Hematopoietic multipotent progenitor cell treated with erythropoietin and hydrocortisone succinate and interleukin-3 and kit ligand, for 17 days (in vitro differentiated cells): ENCODE measurements around the gene ACCSL.

Experiments used
- DNase-seq: peaks from one replicate; pipeline ENCODE4 v3.0.0-alpha.2; 2015; ENCODE audit warnings: low spot score

The ACCSL gene

GRCh38 chr11:44065161-44065661 lies 17.4 kb downstream of the ACCSL start:
- DNase-seq: no peak

DNA sequence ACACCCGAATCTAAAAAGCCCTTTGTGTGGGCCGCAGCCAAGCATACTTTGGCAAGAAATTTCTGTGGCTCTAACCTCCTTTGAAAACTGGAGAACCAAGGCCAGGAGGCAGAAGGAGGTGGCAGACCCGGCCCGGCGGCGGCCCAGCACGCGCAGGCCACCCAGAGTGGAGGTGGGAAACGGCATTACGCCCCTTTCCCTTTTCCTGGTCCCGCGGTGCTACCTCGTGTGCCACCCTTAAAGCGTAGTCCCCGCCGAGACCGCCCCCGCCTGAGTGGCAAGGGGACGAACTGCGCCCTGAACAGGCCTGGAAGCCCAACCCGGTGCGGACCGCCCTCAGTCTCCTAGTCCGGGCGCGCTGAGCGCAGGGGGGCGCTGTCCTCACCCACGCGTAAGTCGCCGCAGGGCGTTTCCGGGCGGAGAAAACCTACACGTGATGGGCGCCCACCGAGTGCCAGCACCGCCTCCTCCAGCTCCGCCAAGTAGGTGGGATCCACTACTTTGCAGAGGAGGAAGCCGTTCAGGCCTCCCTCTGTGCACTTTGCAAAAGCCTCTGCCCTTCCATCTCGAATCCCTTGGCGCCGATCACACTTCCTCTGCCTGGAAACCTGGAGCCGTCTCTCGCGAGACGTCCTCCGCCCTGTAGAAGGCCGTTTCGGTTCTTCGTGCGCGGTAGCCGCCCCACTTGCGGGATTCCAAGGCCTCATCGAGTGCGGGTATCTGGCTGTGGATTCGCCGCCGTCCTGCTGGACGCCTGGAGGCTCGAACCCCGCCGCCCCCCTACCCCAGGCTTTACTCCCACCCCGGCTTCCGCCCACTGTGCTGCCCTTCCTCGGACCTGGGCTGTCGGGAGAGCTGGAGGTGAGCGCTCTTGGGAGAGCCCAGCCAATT lies 18.3 kb downstream of the ACCSL start, which contains the start of gene ACCS:
Gene ACCS, plus strand, starts transcription at position 430 of the 891 bp plus-strand sequence. CDS start 1,358 bp downstream, outside the sequence.
- DNase-seq: peak; percentile 86

DNA sequence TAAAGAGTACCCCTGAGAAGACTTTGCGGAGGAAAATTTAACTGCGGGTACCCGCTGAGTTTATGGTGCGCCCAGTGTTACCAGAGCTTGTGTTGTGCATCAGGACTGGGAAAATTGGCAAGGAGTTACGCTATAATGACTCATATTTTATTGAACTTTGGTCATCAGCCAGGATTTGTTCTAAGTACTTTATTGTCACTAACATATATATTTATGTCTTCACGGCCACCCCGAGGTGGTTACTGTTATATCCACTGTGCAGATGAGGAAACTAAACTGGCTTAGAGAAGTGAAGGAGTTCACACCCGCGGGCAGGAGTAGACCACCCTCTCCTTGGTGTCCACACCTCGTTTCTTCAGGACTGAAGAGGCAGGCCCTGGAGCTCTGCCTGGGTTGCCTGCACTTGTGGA lies 19.0 kb downstream of the ACCSL start:
- peak; percentile 76 for DNase-seq

DNA sequence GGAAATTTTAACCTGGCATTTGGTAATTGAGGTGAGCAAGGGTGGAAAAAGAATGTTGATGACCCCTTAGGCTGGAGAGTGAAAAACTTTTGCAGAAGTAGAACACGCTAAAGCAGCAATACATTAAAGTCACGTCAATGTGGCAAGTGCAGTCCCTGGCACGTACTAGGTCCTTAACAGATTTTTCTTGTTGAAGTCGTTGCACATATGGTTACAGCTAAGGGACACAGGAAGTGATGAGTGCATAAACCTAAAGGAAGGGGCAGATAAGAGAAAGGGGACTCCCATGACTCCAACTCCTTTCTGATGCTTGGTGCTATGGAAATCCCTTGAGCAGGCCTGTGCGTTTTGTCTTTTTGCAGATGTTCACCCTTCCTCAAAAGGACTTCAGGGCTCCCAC lies 19.5 kb downstream of the ACCSL start:
- peak; percentile 7 for DNase-seq

- no peak for DNase-seq
These were observed 20.4 kb downstream of the ACCSL start for GRCh38 chr11:44068180-44068579.

DNA sequence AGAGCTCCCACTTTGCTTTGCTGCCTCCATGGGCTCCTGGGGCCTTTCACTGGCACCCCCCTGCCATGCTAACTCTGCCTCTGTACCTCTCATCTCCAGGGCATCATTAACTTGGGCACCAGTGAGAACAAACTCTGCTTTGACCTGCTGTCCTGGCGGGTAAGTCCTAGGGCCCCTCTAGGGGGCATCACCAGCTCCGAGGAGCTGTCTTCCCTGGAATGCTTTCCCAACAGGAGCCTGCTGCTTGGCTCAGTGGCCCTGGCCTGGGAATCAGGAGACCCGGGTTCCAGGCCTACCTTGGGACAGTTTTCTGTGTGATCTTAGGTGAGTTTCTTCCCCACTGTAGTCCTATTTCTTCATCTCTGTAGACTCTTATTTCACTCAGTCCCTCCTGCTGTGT lies 23.4 kb downstream of the ACCSL start:
- DNase-seq: no peak

GRCh38 chr11:44072757-44073658 lies 25.2 kb downstream of the ACCSL start:
- DNase-seq: no peak

DNA sequence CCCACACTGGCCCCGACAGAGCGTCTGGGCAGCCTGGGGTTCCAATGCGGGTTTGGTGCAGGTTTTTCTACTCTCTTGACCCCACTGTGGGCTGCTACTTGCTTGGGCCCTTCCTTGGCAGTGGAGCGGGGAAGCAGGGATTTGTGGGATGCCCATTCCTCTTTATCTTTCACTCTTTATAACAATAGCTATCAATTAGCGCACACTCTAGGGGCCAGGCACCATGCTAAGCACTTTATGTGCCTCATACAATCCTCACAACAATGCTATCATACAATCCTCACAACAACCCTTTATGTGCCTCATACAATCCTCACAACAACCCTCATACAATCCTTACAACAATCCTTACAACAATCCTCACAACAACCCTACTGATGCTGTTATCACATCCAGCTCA lies 31.0 kb downstream of the ACCSL start:
- DNase-seq: no peak

- DNase-seq: no peak
These were observed 31.6 kb downstream of the ACCSL start for GRCh38 chr11:44079376-44079775.

DNA sequence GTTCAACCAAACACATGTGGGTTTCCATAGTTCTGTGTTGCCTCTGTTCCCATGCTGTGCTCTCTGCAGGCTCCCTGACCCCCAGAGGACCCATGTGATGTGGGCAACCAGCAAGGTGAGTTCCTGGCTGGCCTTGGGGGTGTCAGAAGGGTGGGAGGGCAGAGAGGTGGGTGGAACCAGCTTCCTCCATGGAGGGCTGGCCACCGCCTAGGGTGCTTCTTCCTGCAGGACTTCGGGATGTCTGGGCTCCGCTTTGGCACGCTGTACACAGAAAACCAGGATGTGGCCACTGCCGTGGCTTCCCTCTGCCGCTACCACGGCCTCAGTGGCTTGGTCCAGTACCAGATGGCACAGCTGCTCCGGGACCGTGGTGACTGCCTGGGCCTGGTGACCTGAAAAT lies 33.2 kb downstream of the ACCSL start:
- no peak for DNase-seq

DNA sequence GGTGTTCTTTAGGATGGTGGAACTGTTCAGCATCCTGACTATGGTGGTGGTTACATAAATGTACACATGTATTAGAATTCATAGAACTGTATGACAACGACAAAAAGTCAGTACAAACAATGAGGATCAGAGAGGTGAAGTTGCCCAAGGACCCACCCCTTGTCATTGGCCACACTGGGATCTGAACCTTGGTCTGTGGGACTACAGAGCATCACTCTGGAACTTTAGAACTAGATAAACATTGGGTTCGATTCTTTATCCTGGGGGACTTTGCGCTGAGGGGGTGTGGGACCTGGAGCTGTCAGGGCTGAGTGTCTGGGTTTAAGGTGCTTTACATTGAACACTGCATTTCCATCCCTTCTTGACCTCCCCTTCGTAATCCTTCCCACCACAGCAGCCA lies 34.9 kb downstream of the ACCSL start:
- no peak for DNase-seq

DNA sequence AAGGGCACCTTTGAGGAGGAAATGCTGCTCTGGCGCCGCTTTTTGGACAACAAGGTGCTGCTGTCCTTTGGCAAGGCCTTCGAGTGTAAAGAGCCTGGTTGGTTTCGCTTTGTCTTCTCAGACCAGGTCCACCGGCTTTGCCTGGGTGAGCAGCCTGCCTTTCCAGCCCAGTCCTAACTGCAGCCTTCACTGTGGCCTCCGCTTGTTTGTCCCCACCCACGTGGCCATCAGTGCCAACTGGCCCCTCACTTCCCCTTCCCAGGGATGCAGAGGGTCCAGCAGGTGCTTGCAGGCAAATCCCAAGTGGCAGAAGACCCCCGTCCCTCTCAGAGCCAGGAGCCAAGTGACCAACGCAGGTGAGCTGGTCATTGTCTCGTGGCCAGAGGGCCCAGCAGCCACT lies 35.7 kb downstream of the ACCSL start:
- DNase-seq: no peak

- no peak for DNase-seq
These were observed 36.1 kb downstream of the ACCSL start for GRCh38 chr11:44083906-44084305.

- no peak for DNase-seq
These were observed 37.5 kb downstream of the ACCSL start for GRCh38 chr11:44085330-44085729.

DNA sequence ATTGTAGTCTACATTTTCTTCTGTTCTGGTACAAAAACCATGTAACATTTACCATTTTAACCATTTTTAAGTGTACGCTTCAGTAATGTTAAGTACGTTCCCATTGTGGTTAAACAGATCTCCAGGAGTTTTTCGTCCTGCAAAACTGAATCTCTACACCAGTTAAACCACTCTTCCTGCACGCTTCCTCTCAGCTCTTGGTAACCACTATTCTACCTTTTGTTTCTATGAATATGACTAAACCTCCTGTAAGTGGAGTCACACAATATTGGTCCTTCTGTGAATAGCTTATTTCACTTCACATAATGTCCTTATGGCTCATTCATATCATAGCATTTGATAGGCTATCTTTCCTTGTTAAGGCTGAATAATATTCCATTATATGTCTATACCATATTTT lies 40.6 kb downstream of the ACCSL start:
- DNase-seq: no peak

GRCh38 chr11:44088871-44089270 lies 41.1 kb downstream of the ACCSL start:
- no peak for DNase-seq

- DNase-seq: no peak
These were observed 42.8 kb downstream of the ACCSL start for GRCh38 chr11:44090539-44090938.

GRCh38 chr11:44094260-44094868 lies 46.6 kb downstream of the ACCSL start:
- peak; percentile 90 for DNase-seq

GRCh38 chr11:44095506-44096359 lies 48.0 kb downstream of the ACCSL start, which contains the start of gene EXT2:
TSS of gene EXT2 (plus strand) at chr11:44095678. CDS start at chr11:44107713, 12,035 bp downstream.
- DNase-seq: peak; percentile 90

- DNase-seq: no peak
These were observed 48.8 kb downstream of the ACCSL start for GRCh38 chr11:44096360-44097185.
